Measurements from ENCODE around the gene XCL2. TPM values are rescaled to one million over a fixed set of nuclear protein-coding genes. Genes with fewer than 3 reads are reported as not detected.
"Not testable (repeated sequence)": the region's sequence is repeated elsewhere in the genome, so short reads cannot be mapped to it uniquely, and the experiment has no call there.

The XCL2 gene
- not detected for total RNA-seq

GRCh38 chr1:168543840-168544498, at the start of gene XCL2:
Gene XCL2 (minus strand): TSS chr1:168543997. CDS start chr1:168543964, 33 bp downstream.
- H3K4me1 ChIP-seq; H3K27me3 ChIP-seq; DNase-seq; intact Hi-C loops (cut with DNase I); H3K36me3 ChIP-seq (replicated peaks in 1 of 2; ENCODE audit: insufficient read depth in 1 of 2, low read depth in 2 of 2); H3K4me3 ChIP-seq; ATAC-seq; H3K9me3 ChIP-seq; H3K27ac ChIP-seq: not testable (repeated sequence)
- WGBS, 2 donors, result 79 to 85% methylated on average over 5 to 6 of the region's 8 CpGs

GRCh38 chr1:168591641-168592250, 47.9 kb upstream of the XCL2 start:
- Histone ChIP-seq H3K4me1 (no peaks in the 10 kb centered on the region), H3K27ac (no peak overlapping the region), H3K9me3 (no peaks in the 10 kb centered on the region), H3K4me3 (no peak overlapping the region), H3K27me3 (no peaks in the 10 kb centered on the region), H3K36me3 (replicated peaks in 1 of 2; ENCODE audit: insufficient read depth in 1 of 2, low read depth in 2 of 2) (no peaks in the 10 kb centered on the region)
- ATAC-seq, result no peak
- intact Hi-C loops (cut with DNase I), result no loop called here
- 47 to 49% methylated on average over 2 of the region's 2 CpGs for WGBS, 2 donors
- no peak for TF ChIP-seq CTCF (IDR thresholded peaks at IDR 0.05)
- no peak for TF ChIP-seq POLR2A (IDR thresholded peaks at IDR 0.05)
- DNase-seq, result no peak

GRCh38 chr1:168591066-168591465, 47.3 kb upstream of the XCL2 start:
- TF ChIP-seq CTCF (IDR thresholded peaks at IDR 0.05), result no peak
- TF ChIP-seq POLR2A (IDR thresholded peaks at IDR 0.05), result no peak
- intact Hi-C loops (cut with DNase I), result no loop called here

GRCh38 chr1:168589167-168589566, 45.4 kb upstream of the XCL2 start:
- Histone ChIP-seq H3K9me3 (no peaks in the 10 kb centered on the region), H3K4me1 (no peaks in the 10 kb centered on the region), H3K27me3 (no peaks in the 10 kb centered on the region), H3K27ac (no peak overlapping the region), H3K36me3 (replicated peaks in 1 of 2; ENCODE audit: insufficient read depth in 1 of 2, low read depth in 2 of 2) (no peaks in the 10 kb centered on the region), H3K4me3 (no peak overlapping the region)
- ATAC-seq (no peak), DNase-seq (no peak)
- 60 to 68% methylated on average over 2 of the region's 2 CpGs for WGBS, 2 donors
- TF ChIP-seq POLR2A (IDR thresholded peaks at IDR 0.05) (no peak), CTCF (IDR thresholded peaks at IDR 0.05) (no peak)
- intact Hi-C loops (cut with DNase I), result no loop called here

More at GRCh38 chr1:168591066-168591465, 47.3 kb upstream of the XCL2 start:
- H3K27ac ChIP-seq, result no peak overlapping the region
- 81 to 87% methylated on average over 5 of the region's 5 CpGs for WGBS, 2 donors
- no peaks in the 10 kb centered on the region for H3K36me3 ChIP-seq (replicated peaks in 1 of 2; ENCODE audit: insufficient read depth in 1 of 2, low read depth in 2 of 2)
- no peaks in the 10 kb centered on the region for H3K27me3 ChIP-seq
- H3K9me3 ChIP-seq, result no peaks in the 10 kb centered on the region
- no peak overlapping the region for H3K4me3 ChIP-seq
- ATAC-seq (no peak), DNase-seq (no peak)
- no peaks in the 10 kb centered on the region for H3K4me1 ChIP-seq

- no peak for TF ChIP-seq CTCF (IDR thresholded peaks at IDR 0.05)
- no peak for TF ChIP-seq POLR2A (IDR thresholded peaks at IDR 0.05)
- no peak for DNase-seq
- ATAC-seq, result no peak
- no peak overlapping the region for H3K4me3 ChIP-seq
- 88 to 89% methylated on average over 1 of the region's 1 CpG for WGBS, 2 donors
- no peaks in the 10 kb centered on the region for H3K9me3 ChIP-seq
- H3K4me1 ChIP-seq, result no peaks in the 10 kb centered on the region
- intact Hi-C loops (cut with DNase I), result no loop called here
- H3K27me3 ChIP-seq, result no peaks in the 10 kb centered on the region
- no peak overlapping the region for H3K27ac ChIP-seq
- H3K36me3 ChIP-seq (replicated peaks in 1 of 2; ENCODE audit: insufficient read depth in 1 of 2, low read depth in 2 of 2), result no peaks in the 10 kb centered on the region
These were observed 42.1 kb upstream of the XCL2 start for GRCh38 chr1:168585937-168586336.
